ENCODE data around the gene MEI4. TPM values are rescaled to one million over a fixed set of nuclear protein-coding genes. Genes with fewer than 3 reads are reported as not detected.

MEI4 gene
- total and polyA plus RNA-seq, 10 of the 15 experiments (the other 5 are each of a cell fraction or from before 2014, with no cell fraction given) = 0.03 to 0.04 (median 0.03) TPM; not detected in 7

DNA sequence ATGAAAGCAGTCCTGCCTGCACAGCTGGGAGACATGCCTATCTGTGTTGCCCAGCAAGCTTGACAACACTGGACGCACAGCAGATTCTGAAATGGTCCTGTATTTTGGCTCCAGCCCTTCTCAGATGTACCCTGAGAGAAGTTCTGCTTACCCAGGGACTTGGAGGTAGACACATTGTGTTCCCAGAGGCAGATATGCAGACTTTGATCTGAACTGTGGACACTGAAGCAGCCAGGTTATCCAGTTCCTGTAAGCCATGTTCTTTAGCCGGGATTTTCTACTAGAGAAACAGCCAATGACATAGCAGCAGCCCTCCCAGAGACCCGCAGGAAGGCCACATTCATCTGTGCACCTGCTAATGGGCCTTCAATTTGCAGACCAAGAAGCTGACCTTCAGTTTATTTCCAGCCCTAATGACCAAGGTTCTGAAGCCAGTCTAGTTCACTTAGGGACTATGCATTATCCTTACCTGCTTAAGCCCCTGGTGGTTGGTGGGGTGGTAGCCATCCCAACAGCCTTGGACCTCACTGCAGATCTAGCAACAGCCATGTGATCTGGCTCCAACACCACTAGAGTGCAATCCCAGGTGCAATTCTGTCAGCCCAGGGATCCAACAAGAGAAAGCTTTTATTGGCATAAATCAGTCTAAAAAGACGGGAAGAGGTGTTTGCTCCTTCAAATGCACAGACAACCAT, 134.2 kb downstream of the MEI4 start:
- WGBS (ENCODE audit: insufficient coverage, insufficient replicate concordance, low lambda C conversion rate, missing lambda C conversion rate) = 8% methylated on average over 4 of the region's 4 CpGs
- no TSS peak for BruUV-seq (replicated peaks)
- no peak overlapping the region for H3K4me3 ChIP-seq

More for the DNA sequence above, 134.2 kb downstream of the MEI4 start:
- H3K36me3 ChIP-seq (ENCODE audit: control insufficient read depth in 2 of 2, insufficient read depth in 2 of 2, low read length in 1 of 2) = no peaks in the 10 kb centered on the region
- no peaks in the 10 kb centered on the region for H3K4me1 ChIP-seq (ENCODE audit: control insufficient read depth, insufficient read depth, low read length)
- ChIA-PET POLR2A (no interaction called here), CTCF (interaction anchor here (0.6 kb wide), 1 partner anchor 11 kb away, joined by 3 read pairs; no protein-coding TSS in a partner anchor), RAD21 (ENCODE audit: unreplicated experiment) (no interaction called here), SMC1A (ENCODE audit: uncharacterized antibody, unreplicated experiment) (no interaction called here)
- H3K9me3 ChIP-seq (replicated peaks; ENCODE audit: control insufficient read depth, insufficient read depth, low read length) = no peaks in the 10 kb centered on the region
- TF ChIP-seq IKZF2 (IDR thresholded peaks at IDR 0.05) (no peak), SREBF1 (IDR thresholded peaks at IDR 0.05; ENCODE audit: low read length) (no peak), SIX5 (IDR thresholded peaks at IDR 0.05; ENCODE audit: low read depth, low read length, severe bottlenecking) (no peak), KLF5 (IDR thresholded peaks at IDR 0.05; ENCODE audit: partially characterized antibody) (no peak), EGR1 (IDR thresholded peaks at IDR 0.05; ENCODE audit: borderline replicate concordance in 1 of 2, low read depth in 2 of 2, low read length in 2 of 2) (no peak), IRF5 (IDR thresholded peaks at IDR 0.05; ENCODE audit: borderline replicate concordance) (no peak), SMAD5 (IDR thresholded peaks at IDR 0.05; ENCODE audit: low read depth) (no peak), ASH2L (IDR thresholded peaks at IDR 0.05; ENCODE audit: borderline replicate concordance, low read depth) (no peak), TCF12 (IDR thresholded peaks at IDR 0.05; ENCODE audit: low read depth, low read length) (no peak), LARP7 (IDR thresholded peaks at IDR 0.05) (no peak), CBX5 (IDR thresholded peaks at IDR 0.05; ENCODE audit: low read depth) (no peak), RAD21 (IDR thresholded peaks at IDR 0.05; ENCODE audit: insufficient read depth, low read depth, low read length) (no peak), CREB1 (IDR thresholded peaks at IDR 0.05; ENCODE audit: low read depth) (no peak), FOS (IDR thresholded peaks at IDR 0.05; ENCODE audit: borderline replicate concordance, extremely low read depth, insufficient read length) (no peak), IKZF1 (conservative IDR thresholded peaks at IDR 0.05) (no peak)
- TF ChIP-seq, protein P1, sequence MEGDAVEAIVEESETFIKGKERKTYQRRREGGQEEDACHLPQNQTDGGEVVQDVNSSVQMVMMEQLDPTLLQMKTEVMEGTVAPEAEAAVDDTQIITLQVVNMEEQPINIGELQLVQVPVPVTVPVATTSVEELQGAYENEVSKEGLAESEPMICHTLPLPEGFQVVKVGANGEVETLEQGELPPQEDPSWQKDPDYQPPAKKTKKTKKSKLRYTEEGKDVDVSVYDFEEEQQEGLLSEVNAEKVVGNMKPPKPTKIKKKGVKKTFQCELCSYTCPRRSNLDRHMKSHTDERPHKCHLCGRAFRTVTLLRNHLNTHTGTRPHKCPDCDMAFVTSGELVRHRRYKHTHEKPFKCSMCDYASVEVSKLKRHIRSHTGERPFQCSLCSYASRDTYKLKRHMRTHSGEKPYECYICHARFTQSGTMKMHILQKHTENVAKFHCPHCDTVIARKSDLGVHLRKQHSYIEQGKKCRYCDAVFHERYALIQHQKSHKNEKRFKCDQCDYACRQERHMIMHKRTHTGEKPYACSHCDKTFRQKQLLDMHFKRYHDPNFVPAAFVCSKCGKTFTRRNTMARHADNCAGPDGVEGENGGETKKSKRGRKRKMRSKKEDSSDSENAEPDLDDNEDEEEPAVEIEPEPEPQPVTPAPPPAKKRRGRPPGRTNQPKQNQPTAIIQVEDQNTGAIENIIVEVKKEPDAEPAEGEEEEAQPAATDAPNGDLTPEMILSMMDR (IDR thresholded peaks at IDR 0.05 in 2 of 3, conservative IDR thresholded peaks at IDR 0.05 in 1 of 3; ENCODE audit: control insufficient read depth in 2 of 3, extremely low read depth in 1 of 3, insufficient read depth in 1 of 3, low read depth in 3 of 3, low read length in 3 of 3) = no peak
- TF ChIP-seq, protein P2, sequence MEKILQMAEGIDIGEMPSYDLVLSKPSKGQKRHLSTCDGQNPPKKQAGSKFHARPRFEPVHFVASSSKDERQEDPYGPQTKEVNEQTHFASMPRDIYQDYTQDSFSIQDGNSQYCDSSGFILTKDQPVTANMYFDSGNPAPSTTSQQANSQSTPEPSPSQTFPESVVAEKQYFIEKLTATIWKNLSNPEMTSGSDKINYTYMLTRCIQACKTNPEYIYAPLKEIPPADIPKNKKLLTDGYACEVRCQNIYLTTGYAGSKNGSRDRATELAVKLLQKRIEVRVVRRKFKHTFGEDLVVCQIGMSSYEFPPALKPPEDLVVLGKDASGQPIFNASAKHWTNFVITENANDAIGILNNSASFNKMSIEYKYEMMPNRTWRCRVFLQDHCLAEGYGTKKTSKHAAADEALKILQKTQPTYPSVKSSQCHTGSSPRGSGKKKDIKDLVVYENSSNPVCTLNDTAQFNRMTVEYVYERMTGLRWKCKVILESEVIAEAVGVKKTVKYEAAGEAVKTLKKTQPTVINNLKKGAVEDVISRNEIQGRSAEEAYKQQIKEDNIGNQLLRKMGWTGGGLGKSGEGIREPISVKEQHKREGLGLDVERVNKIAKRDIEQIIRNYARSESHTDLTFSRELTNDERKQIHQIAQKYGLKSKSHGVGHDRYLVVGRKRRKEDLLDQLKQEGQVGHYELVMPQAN (conservative IDR thresholded peaks at IDR 0.05) = no peak
- FAIRE-seq = no peak
- no peaks in the 10 kb centered on the region for H4K20me1 ChIP-seq (ENCODE audit: control insufficient read depth, insufficient read depth)
- no peak overlapping the region for H3K27ac ChIP-seq (ENCODE audit: control insufficient read depth, insufficient read depth)
- DNase-seq (ENCODE audit: low read depth, low spot score) = no peak
- no peak overlapping the region for H3K9ac ChIP-seq (ENCODE audit: control insufficient read depth, insufficient read depth, low read length)
- H2AFZ ChIP-seq (ENCODE audit: control insufficient read depth, low read depth, low read length) = no peak overlapping the region
- in situ Hi-C loops (cut with MboI) = no loop called here
- no peaks in the 10 kb centered on the region for H3K27me3 ChIP-seq (replicated peaks in 1 of 2; ENCODE audit: control insufficient read depth in 2 of 2, insufficient read depth in 2 of 2, low read length in 1 of 2)
- H3K79me2 ChIP-seq (ENCODE audit: control insufficient read depth, insufficient read depth, low read length) = no peaks in the 10 kb centered on the region
- intact Hi-C loops (cut with micrococcal nuclease; ENCODE audit: unreplicated experiment) = no loop called here
- no peak for ATAC-seq
- H3K4me2 ChIP-seq (ENCODE audit: control insufficient read depth, insufficient read depth) = no peak overlapping the region

Data from GM12878 (cell line).